Right renal pelvis (tissue), 4 donors: ENCODE data around the gene GJA10. TPM values are rescaled to one million over a fixed set of nuclear protein-coding genes. Genes with fewer than 3 reads are reported as not detected.

Experiments
- DNase-seq, 4 donors: peaks; one replicate each; pipeline ENCODE4 v3.0.0-alpha.2; 2013; ENCODE audit warnings: low read depth in 4 of 4, low spot score in 3 of 4, missing footprints in 1 of 4
- polyA plus RNA-seq, 4 donors: library from polyadenylated mRNA; unstranded; fragments of 120-200 nt; gene quantifications; one replicate each; pipeline ENCODE4 v1.2.1, GENCODE V29; 2013; ENCODE audit not compliant: insufficient read length in 4 of 4

GJA10 gene
- polyA plus RNA-seq, 4 donors = not detected

- DNase-seq = no peak
Observed at GRCh38 chr6:89942601-89943000, 48.3 kb downstream of the GJA10 start.

- no peak for DNase-seq
Observed at GRCh38 chr6:89944181-89944755, 50.0 kb downstream of the GJA10 start.

GRCh38 chr6:89944826-89945407 lies 50.6 kb downstream of the GJA10 start:
- no peak for DNase-seq

Other genes with a start within 250 kb of the GJA10 start
- gene MDN1, start 74.7 kb upstream of the GJA10 start, polyA plus RNA-seq = 10 to 100 TPM; 40.4 to 45.5 (median 41.0) TPM
- 10 to 100 TPM; 22.7 to 29.7 (median 26.5) TPM for gene CASP8AP2, start 64.6 kb upstream of the GJA10 start, polyA plus RNA-seq